ENCODE results near the gene CKB.

Gene CKB

GRCh38 chr14:103539056-103539825 lies 16.6 kb upstream of the CKB start:
- DNase-seq (ENCODE audit: extremely low spot score, insufficient read length, low read depth) (no peak), FAIRE-seq (no peak)

- DNase-seq (ENCODE audit: extremely low spot score, insufficient read length, low read depth) (no peak), FAIRE-seq (no peak)
Measured at GRCh38 chr14:103538291-103539055, 15.8 kb upstream of the CKB start.

GRCh38 chr14:103537175-103537990 lies 14.8 kb upstream of the CKB start:
- FAIRE-seq (no peak), DNase-seq (ENCODE audit: extremely low spot score, insufficient read length, low read depth) (no peak)

- FAIRE-seq, result no peak
Measured at GRCh38 chr14:103536693-103537092, 14.1 kb upstream of the CKB start.

GRCh38 chr14:103535891-103536565 lies 13.4 kb upstream of the CKB start:
- no peak for FAIRE-seq
- DNase-seq (ENCODE audit: extremely low spot score, insufficient read length, low read depth), result no peak

More at GRCh38 chr14:103536693-103537092, 14.1 kb upstream of the CKB start:
- no peak for DNase-seq (ENCODE audit: extremely low spot score, insufficient read length, low read depth)

- no peak for DNase-seq (ENCODE audit: extremely low spot score, insufficient read length, low read depth)
- no peak for FAIRE-seq
Measured at GRCh38 chr14:103535081-103535890, 12.7 kb upstream of the CKB start.

- FAIRE-seq, result no peak
Measured at GRCh38 chr14:103534576-103535061, 12.0 kb upstream of the CKB start.

GRCh38 chr14:103533999-103534575 lies 11.5 kb upstream of the CKB start:
- DNase-seq (ENCODE audit: extremely low spot score, insufficient read length, low read depth) (no peak), FAIRE-seq (no peak)

More at GRCh38 chr14:103534576-103535061, 12.0 kb upstream of the CKB start:
- no peak for DNase-seq (ENCODE audit: extremely low spot score, insufficient read length, low read depth)

- FAIRE-seq (no peak), DNase-seq (ENCODE audit: extremely low spot score, insufficient read length, low read depth) (no peak)
Measured at GRCh38 chr14:103533137-103533998, 10.7 kb upstream of the CKB start.

- DNase-seq (ENCODE audit: extremely low spot score, insufficient read length, low read depth) (no peak), FAIRE-seq (no peak)
Measured at GRCh38 chr14:103532216-103533136, 9.8 kb upstream of the CKB start.

- FAIRE-seq (no peak), DNase-seq (ENCODE audit: extremely low spot score, insufficient read length, low read depth) (no peak)
Measured at GRCh38 chr14:103531421-103532215, 9.0 kb upstream of the CKB start.

GRCh38 chr14:103530831-103531230 lies 8.2 kb upstream of the CKB start:
- DNase-seq (ENCODE audit: extremely low spot score, insufficient read length, low read depth) (no peak), FAIRE-seq (no peak)

GRCh38 chr14:103530390-103530789 lies 7.8 kb upstream of the CKB start:
- FAIRE-seq, result no peak
- DNase-seq (ENCODE audit: extremely low spot score, insufficient read length, low read depth), result no peak

- FAIRE-seq (no peak), DNase-seq (ENCODE audit: extremely low spot score, insufficient read length, low read depth) (no peak)
Measured at GRCh38 chr14:103529383-103530365, 7.0 kb upstream of the CKB start.
